Adrenal gland (tissue), 12 donors: Measurements from ENCODE around the gene NR3C1. TPM values are rescaled to one million over a fixed set of nuclear protein-coding genes. Genes with fewer than 3 reads are reported as not detected.

Source experiments
- DNase-seq, 7 donors: peaks; one replicate each; pipeline ENCODE4 v3.0.0-alpha.2; 2019 to 2020
- H3K27ac ChIP-seq, 5 donors: fragments of 200-600 bp; sonication (generic) in 4 of 5; 1 replicate in 3 of 5; 2 replicates in 2 of 5; pipeline versions ENCODE4 v1.5.1 to v1.8.0; 2016 to 2020; ENCODE audit warnings: mild to moderate bottlenecking in 1 of 5
- H3K27me3 ChIP-seq: fragments of 200-600 bp; 2 replicates; pipeline ENCODE4 v1.8.0; 2021
- H3K36me3 ChIP-seq, 2 donors: fragments of 200-600 bp; replicated peaks in 1 of 2; 1 replicate in 1 of 2; 2 replicates in 1 of 2; pipeline versions ENCODE4 v1.5.1 to v1.8.0; 2018 to 2022
- H3K4me1 ChIP-seq, 2 donors: fragments of 200-600 bp; replicated peaks in 1 of 2; 1 replicate in 1 of 2; 2 replicates in 1 of 2; pipeline versions ENCODE4 v1.5.1 to v1.8.0; 2018 to 2021
- H3K4me3 ChIP-seq, 4 donors: fragments of 200-600 bp; sonication (generic) in 3 of 4; one replicate each; pipeline ENCODE4 v1.5.1; 2016 to 2018
- H3K9me3 ChIP-seq, 3 donors: fragments of 200-600 bp; sonication (generic) in 1 of 3; replicated peaks in 1 of 3; 1 replicate in 2 of 3; 2 replicates in 1 of 3; pipeline versions ENCODE4 v1.5.1 to v1.8.0; 2016 to 2021
- CTCF ChIP-seq, 6 experiments: fragments of 450-650 bp in 4 of 6; fragments of 200-600 bp in 2 of 6; sonication (generic) in 1 of 6; IDR thresholded peaks; 1 replicate in 5 of 6; 2 replicates in 1 of 6; pipeline versions ENCODE4 v1.5.1 to v1.8.0; 2016 to 2021; ENCODE audit warnings: antibody characterized with exemption in 6 of 6, mild to moderate bottlenecking in 2 of 6, moderate library complexity in 1 of 6
- POLR2A ChIP-seq, 2 donors: fragments of 450-650 bp; IDR thresholded peaks; one replicate each; pipeline ENCODE4 v1.6.1; 2017; ENCODE audit warnings: antibody characterized with exemption in 2 of 2, mild to moderate bottlenecking in 2 of 2, moderate library complexity in 1 of 2
- WGBS, 4 donors: extraction: QIAGEN DNeasy Blood & Tissue Kit in 2 of 4; methylation state at CpG; one replicate each; pipeline versions ENCODE4 v1.1.5 to v1.1.7; 2013 to 2017; 5-methylcytosine and 5-hydroxymethylcytosine counted together
- intact Hi-C, 2 donors: fragments of 100-400 bp; cut with DNase I; formaldehyde crosslinking; loops; one replicate each; pipeline versions ENCODE4 v1.14.1 to v1.15.0; 2022 to 2023
- polyA plus RNA-seq, 3 donors: library from polyadenylated mRNA; stranded (reverse); fragments of 200-250 nt in 2 of 3; fragments of 350-450 nt in 1 of 3; fragmentation: Illumina TruSeq in 1 of 3; extraction: RNeasy Lipid Tissue Mini Kit (QIAGEN cat#74804) in 1 of 3; gene quantifications; one replicate each; pipeline ENCODE4 v1.2.3, GENCODE V29; 2013 to 2014
- total RNA-seq, 9 donors: library from RNA; depleted of rRNA in 4 of 9; stranded (reverse); fragments of >200 nt in 4 of 9; fragments of 120-200 nt in 1 of 9; fragmentation: NEBNext Ultra II Directional in 1 of 9; extraction: Animal tissue kit (Norgen Biotek cat#: 25700) in 1 of 9; gene quantifications; one replicate each; pipeline versions ENCODE4 v1.1.0 to v1.2.4, GENCODE V29; 2013 to 2023
- donor health status: healthy with polysubstance abuse.
- donor health status: Bipolar disorder and iron deficiency.
- donor health status: DM: yes; HTN: yes; CAD: no.
- donor health status: DM: no; HTN: no; CAD: no.
- donor health status: DM: no; HTN: no; CAD: no.
- donor health status: DM: yes; HTN: yes; CAD: no.

NR3C1 gene
- total and polyA plus RNA-seq, 12 donors = 7.5 to 35.5 (median 24.5) TPM

GRCh38 chr5:143428738-143429420 is 25.4 kb upstream of the NR3C1 start:
- no peaks in the 10 kb centered on the region for H3K36me3 ChIP-seq
- H3K9me3 ChIP-seq = no peaks in the 10 kb centered on the region
- DNase-seq = no peak
- no peak overlapping the region for H3K27ac ChIP-seq
- H3K4me1 ChIP-seq = no peaks in the 10 kb centered on the region
- TF ChIP-seq CTCF (IDR thresholded peaks at IDR 0.05) (no peak), POLR2A (IDR thresholded peaks at IDR 0.05) (no peak)
- H3K4me3 ChIP-seq = no peak overlapping the region
- 88 to 91% (median 88%) methylated on average over 2 of the region's 2 CpGs for WGBS, 4 donors
- intact Hi-C loops = no loop called here
- peaks cover 7% of the 10 kb centered on the region for H3K27me3 ChIP-seq

GRCh38 chr5:143428155-143428554 is 24.7 kb upstream of the NR3C1 start:
- WGBS, 4 donors = 57 to 82% (median 68%) methylated on average over 1 of the region's 1 CpG
- H3K4me1 ChIP-seq = no peaks in the 10 kb centered on the region
- intact Hi-C loops = no loop called here
- H3K9me3 ChIP-seq = no peaks in the 10 kb centered on the region
- H3K27me3 ChIP-seq = peaks cover 7% of the 10 kb centered on the region
- H3K36me3 ChIP-seq = no peaks in the 10 kb centered on the region
- H3K27ac ChIP-seq = peak overlapping the region in 1 of 5 donors; percentile 24
- no peak for TF ChIP-seq CTCF (IDR thresholded peaks at IDR 0.05)
- TF ChIP-seq POLR2A (IDR thresholded peaks at IDR 0.05) = no peak
- no peak overlapping the region for H3K4me3 ChIP-seq
- DNase-seq = no peak

- DNase-seq = no peak
Observed at GRCh38 chr5:143427122-143427735, 23.7 kb upstream of the NR3C1 start.

More at GRCh38 chr5:143427122-143427735, 23.7 kb upstream of the NR3C1 start:
- intact Hi-C loops = no loop called here
- H3K4me3 ChIP-seq = no peak overlapping the region
- H3K27me3 ChIP-seq = no peaks in the 10 kb centered on the region
- TF ChIP-seq CTCF (IDR thresholded peaks at IDR 0.05) = no peak
- no peak for TF ChIP-seq POLR2A (IDR thresholded peaks at IDR 0.05)
- no peaks in the 10 kb centered on the region for H3K4me1 ChIP-seq
- H3K27ac ChIP-seq = no peak overlapping the region
- H3K9me3 ChIP-seq = no peaks in the 10 kb centered on the region
- no peaks in the 10 kb centered on the region for H3K36me3 ChIP-seq
- WGBS, 4 donors = 90 to 96% (median 93%) methylated on average over 3 of the region's 3 CpGs
